ENCODE data around the gene MCEMP1.

MCEMP1 gene

GRCh38 chr19:7682175-7682855 is 5.4 kb downstream of the MCEMP1 start:
- no peaks in the 10 kb centered on the region for H3K9me3 ChIP-seq (ENCODE audit: low read length)
- peaks cover 16% of the 10 kb centered on the region for H3K36me3 ChIP-seq (ENCODE audit: insufficient read depth, low read length)
- peak overlapping the region; percentile 59 for H3K4me3 ChIP-seq (ENCODE audit: low read length)
- no peak overlapping the region for H2AFZ ChIP-seq (ENCODE audit: low read depth, low read length)
- peaks cover 5% of the 10 kb centered on the region for H3K27me3 ChIP-seq (ENCODE audit: insufficient read depth, low read length)
- peaks cover 8% of the 10 kb centered on the region for H3K4me1 ChIP-seq (ENCODE audit: insufficient read depth, low read length)

GRCh38 chr19:7685546-7686445 is 8.9 kb downstream of the MCEMP1 start:
- Histone ChIP-seq H2AFZ (ENCODE audit: low read depth, low read length) (no peak overlapping the region), H3K4me3 (ENCODE audit: low read length) (no peak overlapping the region), H3K36me3 (ENCODE audit: insufficient read depth, low read length) (peaks cover 16% of the 10 kb centered on the region), H3K27me3 (ENCODE audit: insufficient read depth, low read length) (no peaks in the 10 kb centered on the region), H3K4me1 (ENCODE audit: insufficient read depth, low read length) (peaks cover 8% of the 10 kb centered on the region), H3K9me3 (ENCODE audit: low read length) (no peaks in the 10 kb centered on the region)

GRCh38 chr19:7687177-7687576 is 10.3 kb downstream of the MCEMP1 start:
- no peaks in the 10 kb centered on the region for H3K4me1 ChIP-seq (ENCODE audit: insufficient read depth, low read length)
- H3K27me3 ChIP-seq (ENCODE audit: insufficient read depth, low read length) = no peaks in the 10 kb centered on the region
- no peak overlapping the region for H2AFZ ChIP-seq (ENCODE audit: low read depth, low read length)
- no peaks in the 10 kb centered on the region for H3K9me3 ChIP-seq (ENCODE audit: low read length)
- H3K4me3 ChIP-seq (ENCODE audit: low read length) = no peak overlapping the region
- H3K36me3 ChIP-seq (ENCODE audit: insufficient read depth, low read length) = peaks cover 15% of the 10 kb centered on the region

GRCh38 chr19:7689165-7689564 is 12.3 kb downstream of the MCEMP1 start:
- no peak overlapping the region for H3K4me3 ChIP-seq (ENCODE audit: low read length)
- peaks cover 1% of the 10 kb centered on the region for H3K9me3 ChIP-seq (ENCODE audit: low read length)
- H2AFZ ChIP-seq (ENCODE audit: low read depth, low read length) = no peak overlapping the region
- no peaks in the 10 kb centered on the region for H3K27me3 ChIP-seq (ENCODE audit: insufficient read depth, low read length)
- H3K36me3 ChIP-seq (ENCODE audit: insufficient read depth, low read length) = no peaks in the 10 kb centered on the region
- no peaks in the 10 kb centered on the region for H3K4me1 ChIP-seq (ENCODE audit: insufficient read depth, low read length)

GRCh38 chr19:7690779-7691258 is 13.9 kb downstream of the MCEMP1 start:
- Histone ChIP-seq H3K4me3 (ENCODE audit: low read length) (no peak overlapping the region), H3K9me3 (ENCODE audit: low read length) (peaks cover 1% of the 10 kb centered on the region), H3K4me1 (ENCODE audit: insufficient read depth, low read length) (no peaks in the 10 kb centered on the region), H3K36me3 (ENCODE audit: insufficient read depth, low read length) (no peaks in the 10 kb centered on the region), H3K27me3 (ENCODE audit: insufficient read depth, low read length) (no peaks in the 10 kb centered on the region), H2AFZ (ENCODE audit: low read depth, low read length) (no peak overlapping the region)

- Histone ChIP-seq H3K9me3 (ENCODE audit: low read length) (peaks cover 1% of the 10 kb centered on the region), H3K4me1 (ENCODE audit: insufficient read depth, low read length) (no peaks in the 10 kb centered on the region), H2AFZ (ENCODE audit: low read depth, low read length) (no peak overlapping the region), H3K4me3 (ENCODE audit: low read length) (no peak overlapping the region), H3K27me3 (ENCODE audit: insufficient read depth, low read length) (no peaks in the 10 kb centered on the region), H3K36me3 (ENCODE audit: insufficient read depth, low read length) (no peaks in the 10 kb centered on the region)
Measured at GRCh38 chr19:7691497-7691896, 14.6 kb downstream of the MCEMP1 start.

GRCh38 chr19:7692417-7693088 is 15.7 kb downstream of the MCEMP1 start:
- H3K4me3 ChIP-seq (ENCODE audit: low read length) = no peak overlapping the region
- H3K27me3 ChIP-seq (ENCODE audit: insufficient read depth, low read length) = no peaks in the 10 kb centered on the region
- no peak overlapping the region for H2AFZ ChIP-seq (ENCODE audit: low read depth, low read length)
- H3K9me3 ChIP-seq (ENCODE audit: low read length) = peaks cover 1% of the 10 kb centered on the region
- H3K4me1 ChIP-seq (ENCODE audit: insufficient read depth, low read length) = no peaks in the 10 kb centered on the region
- no peaks in the 10 kb centered on the region for H3K36me3 ChIP-seq (ENCODE audit: insufficient read depth, low read length)

GRCh38 chr19:7694499-7694898 is 17.6 kb downstream of the MCEMP1 start:
- peaks cover 1% of the 10 kb centered on the region for H3K9me3 ChIP-seq (ENCODE audit: low read length)
- H3K27me3 ChIP-seq (ENCODE audit: insufficient read depth, low read length) = no peaks in the 10 kb centered on the region
- no peaks in the 10 kb centered on the region for H3K36me3 ChIP-seq (ENCODE audit: insufficient read depth, low read length)
- no peak overlapping the region for H3K4me3 ChIP-seq (ENCODE audit: low read length)
- H2AFZ ChIP-seq (ENCODE audit: low read depth, low read length) = no peak overlapping the region
- H3K4me1 ChIP-seq (ENCODE audit: insufficient read depth, low read length) = no peaks in the 10 kb centered on the region

- Histone ChIP-seq H3K36me3 (ENCODE audit: insufficient read depth, low read length) (no peaks in the 10 kb centered on the region), H3K4me1 (ENCODE audit: insufficient read depth, low read length) (no peaks in the 10 kb centered on the region), H3K9me3 (ENCODE audit: low read length) (peaks cover 1% of the 10 kb centered on the region), H2AFZ (ENCODE audit: low read depth, low read length) (no peak overlapping the region), H3K4me3 (ENCODE audit: low read length) (no peak overlapping the region), H3K27me3 (ENCODE audit: insufficient read depth, low read length) (no peaks in the 10 kb centered on the region)
Measured at GRCh38 chr19:7697721-7698287, 20.9 kb downstream of the MCEMP1 start.

- peaks cover 1% of the 10 kb centered on the region for H3K9me3 ChIP-seq (ENCODE audit: low read length)
- no peak overlapping the region for H3K4me3 ChIP-seq (ENCODE audit: low read length)
- H3K36me3 ChIP-seq (ENCODE audit: insufficient read depth, low read length) = no peaks in the 10 kb centered on the region
- H3K27me3 ChIP-seq (ENCODE audit: insufficient read depth, low read length) = no peaks in the 10 kb centered on the region
- H3K4me1 ChIP-seq (ENCODE audit: insufficient read depth, low read length) = no peaks in the 10 kb centered on the region
- H2AFZ ChIP-seq (ENCODE audit: low read depth, low read length) = no peak overlapping the region
Measured at GRCh38 chr19:7698583-7698982, 21.7 kb downstream of the MCEMP1 start.

GRCh38 chr19:7699003-7699402 is 22.1 kb downstream of the MCEMP1 start:
- Histone ChIP-seq H2AFZ (ENCODE audit: low read depth, low read length) (no peak overlapping the region), H3K4me3 (ENCODE audit: low read length) (no peak overlapping the region), H3K9me3 (ENCODE audit: low read length) (peaks cover 1% of the 10 kb centered on the region), H3K4me1 (ENCODE audit: insufficient read depth, low read length) (no peaks in the 10 kb centered on the region), H3K36me3 (ENCODE audit: insufficient read depth, low read length) (no peaks in the 10 kb centered on the region), H3K27me3 (ENCODE audit: insufficient read depth, low read length) (no peaks in the 10 kb centered on the region)

GRCh38 chr19:7699417-7700401 is 22.8 kb downstream of the MCEMP1 start:
- Histone ChIP-seq H2AFZ (ENCODE audit: low read depth, low read length) (no peak overlapping the region), H3K36me3 (ENCODE audit: insufficient read depth, low read length) (no peaks in the 10 kb centered on the region), H3K4me1 (ENCODE audit: insufficient read depth, low read length) (no peaks in the 10 kb centered on the region), H3K27me3 (ENCODE audit: insufficient read depth, low read length) (no peaks in the 10 kb centered on the region), H3K9me3 (ENCODE audit: low read length) (peaks cover 1% of the 10 kb centered on the region), H3K4me3 (ENCODE audit: low read length) (no peak overlapping the region)
